Suprapubic skin (tissue), 4 donors: Measurements from ENCODE around the gene CENPX. TPM values are rescaled to one million over a fixed set of nuclear protein-coding genes. Genes with fewer than 3 reads are reported as not detected.

ENCODE experiments used
- DNase-seq, 2 donors: peaks; one replicate each; pipeline ENCODE4 v3.0.0-alpha.2; 2019; ENCODE audit warnings: low spot score in 2 of 2
- H3K27ac ChIP-seq: fragments of 200-600 bp; sonication (generic); one replicate; pipeline ENCODE4 v1.5.1; 2019
- H3K27me3 ChIP-seq: fragments of 200-600 bp; sonication (generic); one replicate; pipeline ENCODE4 v1.5.1; 2019
- H3K36me3 ChIP-seq: fragments of 200-600 bp; sonication (generic); one replicate; pipeline ENCODE4 v1.5.1; 2019
- H3K4me1 ChIP-seq: fragments of 200-600 bp; sonication (generic); one replicate; pipeline ENCODE4 v1.5.1; 2019
- H3K4me3 ChIP-seq: fragments of 200-600 bp; sonication (generic); one replicate; pipeline ENCODE4 v1.5.1; 2019; ENCODE audit warnings: mild to moderate bottlenecking
- H3K9me3 ChIP-seq: fragments of 200-600 bp; sonication (generic); one replicate; pipeline ENCODE4 v1.5.1; 2019
- EP300 ChIP-seq: sonication (generic); formaldehyde crosslinking; IDR thresholded peaks from one replicate; pipeline ENCODE4 v1.6.1; 2017; ENCODE audit warnings: antibody characterized with exemption
- POLR2A ChIP-seq, 2 donors: fragments of 450-650 bp; IDR thresholded peaks; one replicate each; pipeline ENCODE4 v1.6.1; 2017; ENCODE audit warnings: antibody characterized with exemption in 2 of 2, mild to moderate bottlenecking in 2 of 2, moderate library complexity in 2 of 2
- POLR2AphosphoS5 ChIP-seq, 3 donors: sonication (generic); formaldehyde crosslinking; IDR thresholded peaks; one replicate each; pipeline ENCODE4 v1.6.1; 2017; ENCODE audit warnings: antibody characterized with exemption in 3 of 3
- WGBS: methylation state at CpG from one replicate; pipeline ENCODE4 v1.1.5; 2018; 5-methylcytosine and 5-hydroxymethylcytosine counted together
- total RNA-seq, 4 donors: library from RNA; depleted of rRNA; stranded (reverse); fragments of >200 nt; gene quantifications; one replicate each; pipeline ENCODE4 v1.1.0, GENCODE V29; 2016
- TF ChIP-seq, protein P1 (sequence below), 2 donors: fragments of 200-600 bp in 1 of 2; fragments of 450-650 bp in 1 of 2; sonication (generic) in 1 of 2; IDR thresholded peaks; one replicate each; pipeline ENCODE4 v1.5.1; 2016 to 2019; ENCODE audit warnings: antibody characterized with exemption in 2 of 2, mild to moderate bottlenecking in 1 of 2, moderate library complexity in 1 of 2

The CENPX gene
- total RNA-seq, 4 donors from 2014 or later, result 75.8 to 81.6 (median 76.8) TPM

GRCh38 chr17:82049521-82049971 is 26.9 kb upstream of the CENPX start:
- Histone ChIP-seq H3K4me1 (peaks cover 38% of the 10 kb centered on the region), H3K36me3 (peaks cover 39% of the 10 kb centered on the region), H3K9me3 (no peaks in the 10 kb centered on the region), H3K4me3 (no peak overlapping the region), H3K27me3 (no peaks in the 10 kb centered on the region), H3K27ac (no peak overlapping the region)
- DNase-seq, result no peak
- TF ChIP-seq, protein P1, sequence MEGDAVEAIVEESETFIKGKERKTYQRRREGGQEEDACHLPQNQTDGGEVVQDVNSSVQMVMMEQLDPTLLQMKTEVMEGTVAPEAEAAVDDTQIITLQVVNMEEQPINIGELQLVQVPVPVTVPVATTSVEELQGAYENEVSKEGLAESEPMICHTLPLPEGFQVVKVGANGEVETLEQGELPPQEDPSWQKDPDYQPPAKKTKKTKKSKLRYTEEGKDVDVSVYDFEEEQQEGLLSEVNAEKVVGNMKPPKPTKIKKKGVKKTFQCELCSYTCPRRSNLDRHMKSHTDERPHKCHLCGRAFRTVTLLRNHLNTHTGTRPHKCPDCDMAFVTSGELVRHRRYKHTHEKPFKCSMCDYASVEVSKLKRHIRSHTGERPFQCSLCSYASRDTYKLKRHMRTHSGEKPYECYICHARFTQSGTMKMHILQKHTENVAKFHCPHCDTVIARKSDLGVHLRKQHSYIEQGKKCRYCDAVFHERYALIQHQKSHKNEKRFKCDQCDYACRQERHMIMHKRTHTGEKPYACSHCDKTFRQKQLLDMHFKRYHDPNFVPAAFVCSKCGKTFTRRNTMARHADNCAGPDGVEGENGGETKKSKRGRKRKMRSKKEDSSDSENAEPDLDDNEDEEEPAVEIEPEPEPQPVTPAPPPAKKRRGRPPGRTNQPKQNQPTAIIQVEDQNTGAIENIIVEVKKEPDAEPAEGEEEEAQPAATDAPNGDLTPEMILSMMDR (IDR thresholded peaks at IDR 0.05), result no peak
- no peak for TF ChIP-seq POLR2AphosphoS5 (IDR thresholded peaks at IDR 0.05)
- TF ChIP-seq POLR2A (IDR thresholded peaks at IDR 0.05), result no peak
- no peak for TF ChIP-seq EP300
- WGBS, result 95% methylated on average over 4 of the region's 16 CpGs

DNA sequence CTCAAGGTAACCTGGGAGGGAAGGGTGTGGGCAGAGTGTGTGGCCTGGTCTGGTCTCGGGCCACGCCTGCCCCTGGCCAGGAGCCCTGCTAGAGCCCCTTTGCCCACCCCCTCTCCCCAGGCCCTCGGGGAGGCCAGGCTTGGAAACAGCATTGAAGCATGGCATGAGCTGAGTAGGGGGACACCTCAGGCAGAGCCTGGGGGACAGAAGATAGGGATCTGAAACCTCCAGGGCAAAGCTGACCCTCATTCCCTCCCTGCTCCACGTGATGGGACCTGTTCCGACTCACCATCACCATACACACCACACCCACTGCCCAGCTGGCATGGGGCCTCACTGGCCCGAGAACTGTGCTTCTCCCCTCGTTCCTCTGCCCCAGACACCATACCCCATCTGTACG is 26.4 kb upstream of the CENPX start:
- no peak for DNase-seq
- H3K27me3 ChIP-seq, result no peaks in the 10 kb centered on the region
- 80% methylated on average over 2 of the region's 8 CpGs for WGBS
- TF ChIP-seq POLR2A (IDR thresholded peaks at IDR 0.05) (no peak), POLR2AphosphoS5 (IDR thresholded peaks at IDR 0.05) (no peak)
- H3K4me3 ChIP-seq, result no peak overlapping the region
- H3K9me3 ChIP-seq, result no peaks in the 10 kb centered on the region
- no peak overlapping the region for H3K27ac ChIP-seq
- H3K4me1 ChIP-seq, result peaks cover 38% of the 10 kb centered on the region
- H3K36me3 ChIP-seq, result peaks cover 36% of the 10 kb centered on the region

DNA sequence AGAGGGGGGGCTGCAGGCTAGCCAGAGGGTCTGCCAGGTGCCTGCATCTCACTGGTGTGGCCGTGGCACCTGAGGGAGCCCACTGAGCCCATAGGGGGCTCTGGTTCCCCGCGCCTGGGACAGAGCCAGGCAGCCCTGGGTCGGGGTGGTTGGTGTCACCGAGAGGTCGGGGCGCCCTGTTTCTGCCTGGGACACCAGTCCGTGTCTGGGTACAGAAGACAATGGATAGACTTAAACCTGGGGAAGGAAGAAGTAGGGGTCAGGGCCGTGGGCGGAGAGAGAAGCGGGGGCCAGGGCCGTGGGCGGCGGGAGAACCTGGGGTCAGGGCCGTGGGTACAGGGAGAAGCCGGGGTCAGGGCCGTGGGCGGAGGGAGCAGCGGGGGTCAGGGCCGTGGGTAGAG is 25.9 kb upstream of the CENPX start:
- Histone ChIP-seq H3K9me3 (no peaks in the 10 kb centered on the region), H3K27ac (no peak overlapping the region), H3K4me1 (peaks cover 32% of the 10 kb centered on the region), H3K4me3 (no peak overlapping the region), H3K36me3 (peaks cover 31% of the 10 kb centered on the region), H3K27me3 (no peaks in the 10 kb centered on the region)
- DNase-seq, result no peak
- WGBS, result 90% methylated on average over 20 of the region's 20 CpGs
- TF ChIP-seq, protein P1 (IDR thresholded peaks at IDR 0.05), result no peak
- TF ChIP-seq POLR2AphosphoS5 (IDR thresholded peaks at IDR 0.05) (no peak), POLR2A (IDR thresholded peaks at IDR 0.05) (no peak), EP300 (no peak)

GRCh38 chr17:82047914-82048570 is 25.4 kb upstream of the CENPX start:
- WGBS, result 94% methylated on average over 19 of the region's 25 CpGs
- H3K36me3 ChIP-seq, result peaks cover 28% of the 10 kb centered on the region
- TF ChIP-seq, protein P1 (IDR thresholded peaks at IDR 0.05), result no peak
- no peak for TF ChIP-seq POLR2AphosphoS5 (IDR thresholded peaks at IDR 0.05)
- no peak for TF ChIP-seq POLR2A (IDR thresholded peaks at IDR 0.05)
- TF ChIP-seq EP300, result no peak
- H3K27ac ChIP-seq, result no peak overlapping the region
- H3K4me1 ChIP-seq, result peaks cover 27% of the 10 kb centered on the region
- DNase-seq, result no peak
- H3K4me3 ChIP-seq, result no peak overlapping the region
- H3K9me3 ChIP-seq, result no peaks in the 10 kb centered on the region
- H3K27me3 ChIP-seq, result no peaks in the 10 kb centered on the region

DNA sequence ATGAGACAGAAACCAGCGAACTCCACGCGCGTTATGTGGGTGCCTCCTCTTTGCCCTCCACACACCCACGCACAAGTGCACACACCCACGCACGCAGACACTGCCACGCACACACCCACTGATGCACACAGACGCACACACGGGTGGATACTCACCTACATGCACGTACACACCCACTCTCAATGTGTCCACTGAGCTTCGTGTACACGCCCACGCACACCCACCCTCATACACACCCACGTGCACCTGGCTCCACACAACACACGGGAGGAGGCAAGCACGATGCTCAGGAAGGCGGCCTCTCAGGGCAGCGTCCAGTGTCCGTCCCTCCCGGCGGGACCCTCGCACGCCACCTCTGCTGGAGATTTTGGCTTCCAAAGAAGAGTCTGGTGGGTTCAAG is 24.7 kb upstream of the CENPX start:
- 83% methylated on average over 24 of the region's 24 CpGs for WGBS
- Histone ChIP-seq H3K27ac (no peak overlapping the region), H3K9me3 (no peaks in the 10 kb centered on the region), H3K27me3 (no peaks in the 10 kb centered on the region), H3K4me3 (no peak overlapping the region), H3K4me1 (peaks cover 20% of the 10 kb centered on the region), H3K36me3 (peaks cover 28% of the 10 kb centered on the region)
- TF ChIP-seq EP300 (no peak), POLR2A (IDR thresholded peaks at IDR 0.05) (no peak), POLR2AphosphoS5 (IDR thresholded peaks at IDR 0.05) (no peak)
- TF ChIP-seq, protein P1 (IDR thresholded peaks at IDR 0.05), result no peak
- DNase-seq, result no peak
